Placental epithelial cell (primary cell): ENCODE results near the gene MAS1. TPM values are rescaled to one million over a fixed set of nuclear protein-coding genes. Genes with fewer than 3 reads are reported as not detected.

ENCODE experiments used
- total RNA-seq: library from RNA; depleted of rRNA; stranded (reverse); fragments of >200 nt; gene quantifications from 2 replicates; pipeline ENCODE4 v1.2.3, GENCODE V29; 2012

The MAS1 gene
- not detected in 2 replicates for total RNA-seq

DNA sequence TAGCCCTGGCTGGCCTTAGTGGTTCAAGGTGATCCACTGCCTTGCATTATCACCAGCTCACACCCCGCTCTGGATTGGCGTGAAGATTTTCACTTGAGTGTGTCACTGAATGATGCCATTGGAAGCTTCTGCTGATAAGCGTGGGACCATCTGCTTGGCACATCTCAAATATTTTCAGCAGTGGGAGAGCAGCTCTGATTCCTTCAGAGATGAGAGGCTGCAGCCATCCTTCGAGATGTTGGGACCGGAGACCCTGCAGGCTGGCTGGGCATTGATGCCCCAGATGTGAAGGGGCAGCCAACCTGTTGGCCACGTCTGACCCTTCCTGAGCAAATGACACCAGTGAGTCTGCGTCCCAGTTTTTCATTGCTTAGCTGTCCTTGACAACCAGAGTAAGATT lies at the start of gene MAS1:
Gene MAS1 (plus strand): TSS at position 197 of the 400 bp plus-strand sequence. CDS start 15,968 bp downstream, outside the sequence.

Other genes starting within 250 kb of the MAS1 start
- 22.0 and 38.7 TPM in 2 replicates for gene SOD2, start 197.7 kb upstream of the MAS1 start, total RNA-seq
- gene WTAP, start 163.5 kb upstream of the MAS1 start, total RNA-seq: 77.1 and 80.1 TPM in 2 replicates
- gene ACAT2, start 128.9 kb upstream of the MAS1 start, total RNA-seq: 14.5 and 54.0 TPM in 2 replicates
- gene TCP1, start 101.4 kb upstream of the MAS1 start, total RNA-seq: 126 and 204 TPM in 2 replicates
- gene MRPL18, start 100.5 kb upstream of the MAS1 start, total RNA-seq: 38.9 and 57.3 TPM in 2 replicates
- gene PNLDC1, start 90.7 kb upstream of the MAS1 start, total RNA-seq: 0.11 TPM in 1 of 2 replicates, not detected in the other
- gene IGF2R, start 78.1 kb downstream of the MAS1 start, total RNA-seq: 85.2 and 106 TPM in 2 replicates
- gene SLC22A1, start 230.8 kb downstream of the MAS1 start, total RNA-seq: 0.65 and 2.0 TPM in 2 replicates